Measurements from ENCODE around the gene SLC2A1.

Gene SLC2A1

GRCh38 chr1:42933610-42934491, 24.8 kb downstream of the SLC2A1 start:
- no peak overlapping the region for H3K4me3 ChIP-seq (replicated peaks in 1 of 2; ENCODE audit: low read depth in 2 of 2, low read length in 2 of 2)
- no peak for TF ChIP-seq CTCF (IDR thresholded peaks at IDR 0.05; ENCODE audit: low read depth, low read length)
- no peak for DNase-seq (ENCODE audit: low read depth in 2 of 2)

- no peak overlapping the region for H3K4me3 ChIP-seq (replicated peaks in 1 of 2; ENCODE audit: low read depth in 2 of 2, low read length in 2 of 2)
- no peak for TF ChIP-seq CTCF (IDR thresholded peaks at IDR 0.05; ENCODE audit: low read depth, low read length)
- no peak for DNase-seq (ENCODE audit: low read depth in 2 of 2)
Observed at GRCh38 chr1:42933060-42933586, 25.5 kb downstream of the SLC2A1 start.

- no peak for TF ChIP-seq CTCF (IDR thresholded peaks at IDR 0.05; ENCODE audit: low read depth, low read length)
- DNase-seq (ENCODE audit: low read depth in 2 of 2), result no peak
- H3K4me3 ChIP-seq (replicated peaks in 1 of 2; ENCODE audit: low read depth in 2 of 2, low read length in 2 of 2), result no peak overlapping the region
Observed at GRCh38 chr1:42932442-42932941, 26.2 kb downstream of the SLC2A1 start.

- no peak for TF ChIP-seq CTCF (IDR thresholded peaks at IDR 0.05; ENCODE audit: low read depth, low read length)
- peak in 1 of 2 donors; percentile 27 for DNase-seq (ENCODE audit: low read depth in 2 of 2)
- no peak overlapping the region for H3K4me3 ChIP-seq (replicated peaks in 1 of 2; ENCODE audit: low read depth in 2 of 2, low read length in 2 of 2)
Observed at GRCh38 chr1:42931911-42932422, 26.7 kb downstream of the SLC2A1 start.

- DNase-seq (ENCODE audit: low read depth in 2 of 2), result peak; percentile 56
- TF ChIP-seq CTCF (IDR thresholded peaks at IDR 0.05; ENCODE audit: low read depth, low read length), result peak; percentile 65
- H3K4me3 ChIP-seq (replicated peaks in 1 of 2; ENCODE audit: low read depth in 2 of 2, low read length in 2 of 2), result no peak overlapping the region
Observed at GRCh38 chr1:42931108-42931539, 27.5 kb downstream of the SLC2A1 start.

GRCh38 chr1:42930178-42931107, 28.2 kb downstream of the SLC2A1 start:
- TF ChIP-seq CTCF (IDR thresholded peaks at IDR 0.05; ENCODE audit: low read depth, low read length), result no peak
- DNase-seq (ENCODE audit: low read depth in 2 of 2), result no peak
- no peak overlapping the region for H3K4me3 ChIP-seq (replicated peaks in 1 of 2; ENCODE audit: low read depth in 2 of 2, low read length in 2 of 2)

Measured in cardiac fibroblast (primary cell).